Daoy (cell line): ENCODE measurements around the gene NMT1. TPM values are rescaled to one million over a fixed set of nuclear protein-coding genes. Genes with fewer than 3 reads are reported as not detected.

Experiments used
- DNase-seq: peaks from one replicate; pipeline ENCODE4 v3.0.0-alpha.2; 2015; ENCODE audit warnings: low read depth
- total RNA-seq: library from RNA; depleted of rRNA; stranded (reverse); fragments of >200 nt; shearing (Covaris generic); gene quantifications from 2 replicates; pipeline ENCODE4 v1.2.3, GENCODE V29; 2014; rRNA removed

The NMT1 gene
- 112 and 640 TPM in 2 replicates for total RNA-seq

DNA sequence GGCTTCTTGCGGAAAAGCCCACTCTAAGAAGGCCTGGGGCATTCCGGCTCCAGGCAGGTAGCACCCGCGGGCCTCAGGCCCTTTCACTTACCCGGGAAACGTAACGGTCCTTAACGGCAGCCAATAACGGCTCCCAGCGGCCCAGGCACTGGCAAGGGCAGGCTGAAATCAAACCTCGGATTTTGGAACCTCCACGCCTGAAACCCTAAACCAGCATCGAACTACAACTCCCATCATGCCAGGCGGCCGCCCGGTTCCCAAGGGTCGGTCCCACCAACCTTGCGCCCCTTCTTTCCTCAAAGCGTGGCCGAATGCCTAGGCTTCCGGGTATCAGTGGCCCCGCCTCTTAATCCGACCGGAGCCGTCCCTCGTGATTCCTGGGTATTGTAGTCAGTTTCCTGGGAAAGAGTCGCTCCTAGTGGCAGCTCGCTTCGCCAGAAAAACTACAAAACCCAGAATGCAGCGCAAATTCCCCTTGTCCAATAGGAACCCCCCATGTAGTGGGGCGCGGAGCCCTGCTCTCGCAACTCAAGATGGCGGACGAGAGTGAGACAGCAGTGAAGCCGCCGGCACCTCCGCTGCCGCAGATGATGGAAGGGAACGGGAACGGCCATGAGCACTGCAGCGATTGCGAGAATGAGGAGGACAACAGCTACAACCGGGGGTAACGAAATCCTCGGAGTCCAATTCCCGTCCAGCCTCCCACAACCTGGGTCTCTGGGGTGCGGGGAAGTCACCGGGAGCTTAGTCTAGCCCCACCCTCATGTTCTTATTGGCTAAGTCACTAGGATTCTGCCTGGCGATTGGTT, at the start of gene NMT1:
TSS of gene NMT1 (plus strand) at position 521 of the 809 bp plus-strand sequence. CDS start at position 534, 13 bp downstream.
- peak; percentile 99 for DNase-seq

DNA sequence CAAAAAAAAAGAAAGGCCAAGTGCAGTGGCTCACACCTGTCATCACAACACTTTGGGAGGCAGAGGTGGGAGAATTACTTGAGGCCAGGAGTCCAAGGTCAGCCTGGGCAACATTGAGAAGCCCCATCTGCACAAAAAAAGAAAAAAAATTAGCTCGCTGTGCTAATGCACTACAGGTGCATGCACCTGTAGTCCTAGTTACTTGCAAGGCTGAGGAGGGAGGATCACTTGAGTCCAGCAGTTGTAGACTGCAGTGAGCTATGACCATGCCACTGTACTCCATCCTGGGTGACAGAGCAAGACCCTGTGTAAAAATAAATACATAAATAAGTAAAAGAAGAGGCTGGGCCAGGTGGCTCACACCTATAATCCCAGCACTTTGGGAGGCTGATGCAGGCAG, 49.4 kb upstream of the NMT1 start:
- no peak for DNase-seq

DNA sequence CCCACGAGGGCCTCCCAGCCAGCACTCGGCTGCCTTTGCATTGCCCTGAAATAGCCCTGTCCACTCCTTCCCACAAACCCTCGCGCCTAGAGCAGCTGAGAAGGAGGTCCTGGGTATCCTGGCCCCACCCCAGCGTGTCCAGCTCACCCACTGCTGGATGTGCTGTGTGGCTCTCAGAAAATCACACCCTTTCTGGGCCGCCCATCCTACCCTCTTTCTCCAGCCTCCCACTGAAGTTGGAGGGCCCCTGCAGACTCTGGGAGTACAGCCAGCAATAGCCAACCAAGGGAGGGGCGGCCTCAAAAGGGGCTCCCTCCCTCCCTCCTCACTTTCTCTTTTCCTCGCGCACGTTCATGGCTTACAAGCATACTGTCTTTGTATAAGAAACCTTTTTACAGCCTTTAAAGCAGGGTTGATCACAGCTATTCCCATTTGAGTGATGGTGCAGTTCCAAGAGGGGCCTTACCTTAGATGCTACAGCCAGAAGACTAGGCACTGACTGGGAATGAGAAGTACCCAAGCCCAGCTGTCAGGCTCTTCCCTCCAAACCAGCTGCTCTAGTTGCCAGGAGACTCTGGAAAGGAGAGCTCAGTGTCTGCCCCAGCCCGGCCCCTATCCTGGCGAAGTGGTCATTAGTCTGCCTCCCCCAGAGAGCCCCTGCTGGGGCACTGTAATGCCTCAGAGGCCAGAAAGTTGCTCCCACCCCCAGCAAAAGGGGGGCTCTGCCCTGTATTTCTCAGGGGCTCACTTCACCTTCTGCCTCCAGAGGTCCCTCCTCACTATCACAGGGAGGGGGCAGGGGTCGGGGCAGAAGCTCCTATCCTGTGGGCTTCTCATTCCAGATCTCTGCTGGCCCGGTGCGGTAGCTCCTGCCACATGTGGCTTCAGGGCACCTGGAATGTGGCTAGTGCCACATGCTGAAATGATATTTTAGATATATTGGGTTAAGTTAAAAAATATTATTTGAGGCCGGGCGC, 47.8 kb upstream of the NMT1 start:
- no peak for DNase-seq

DNA sequence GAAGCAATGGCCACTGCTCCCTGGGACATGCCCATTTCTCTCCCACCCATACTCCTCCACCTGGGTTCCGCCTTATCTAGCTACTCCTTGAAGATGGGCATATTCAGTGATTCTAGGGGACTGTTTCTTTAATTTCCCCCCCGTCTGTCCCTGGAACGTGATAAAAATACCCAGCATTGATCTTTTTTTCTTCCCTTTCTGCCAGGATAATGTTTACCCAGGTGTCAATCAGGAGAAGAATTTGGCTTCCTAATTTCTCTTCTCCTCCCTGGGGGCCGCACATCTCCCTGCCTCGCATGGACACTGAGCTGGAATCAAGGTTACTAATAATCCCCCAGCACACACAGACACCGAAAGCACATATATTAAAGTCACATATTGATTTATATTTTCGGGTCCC, 44.9 kb upstream of the NMT1 start:
- no peak for DNase-seq

DNA sequence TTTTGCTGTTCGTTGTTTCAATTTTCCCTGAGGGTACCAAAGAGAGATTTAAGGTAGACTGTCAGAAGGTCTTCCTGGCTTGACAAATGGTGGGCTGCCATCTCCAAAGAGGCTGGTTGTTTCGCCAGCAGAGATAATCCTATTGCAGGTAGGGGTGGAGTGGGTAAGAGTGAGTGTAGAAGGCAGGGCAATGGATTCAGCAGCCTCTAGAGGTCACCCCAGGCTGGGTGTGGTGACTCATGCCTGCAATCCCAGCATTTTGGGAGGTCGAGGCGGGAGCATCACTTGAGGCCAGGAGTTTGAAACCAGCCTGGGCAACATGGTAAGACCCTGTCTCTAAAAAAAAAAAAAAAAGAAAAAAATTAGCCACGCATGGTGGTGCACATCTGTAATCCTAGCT, 44.3 kb upstream of the NMT1 start:
- peak; percentile 48 for DNase-seq

DNA sequence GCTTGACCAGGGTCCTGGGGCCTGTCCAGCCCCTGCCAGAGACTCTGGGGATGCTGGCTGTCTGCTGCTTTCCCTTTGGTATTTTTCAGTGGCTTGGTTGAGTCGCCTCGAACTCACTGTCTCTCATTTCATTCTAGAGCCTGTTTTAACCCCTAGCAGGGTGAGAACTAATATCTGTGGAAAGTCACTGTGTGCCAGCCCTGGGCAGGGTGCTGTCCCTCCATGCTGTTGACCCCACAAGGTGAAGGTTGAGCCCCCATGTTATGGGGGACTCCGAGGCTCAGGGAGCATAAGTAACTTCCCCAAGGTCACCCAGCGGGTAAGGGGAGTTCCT, 42.6 kb upstream of the NMT1 start:
- DNase-seq: no peak

DNA sequence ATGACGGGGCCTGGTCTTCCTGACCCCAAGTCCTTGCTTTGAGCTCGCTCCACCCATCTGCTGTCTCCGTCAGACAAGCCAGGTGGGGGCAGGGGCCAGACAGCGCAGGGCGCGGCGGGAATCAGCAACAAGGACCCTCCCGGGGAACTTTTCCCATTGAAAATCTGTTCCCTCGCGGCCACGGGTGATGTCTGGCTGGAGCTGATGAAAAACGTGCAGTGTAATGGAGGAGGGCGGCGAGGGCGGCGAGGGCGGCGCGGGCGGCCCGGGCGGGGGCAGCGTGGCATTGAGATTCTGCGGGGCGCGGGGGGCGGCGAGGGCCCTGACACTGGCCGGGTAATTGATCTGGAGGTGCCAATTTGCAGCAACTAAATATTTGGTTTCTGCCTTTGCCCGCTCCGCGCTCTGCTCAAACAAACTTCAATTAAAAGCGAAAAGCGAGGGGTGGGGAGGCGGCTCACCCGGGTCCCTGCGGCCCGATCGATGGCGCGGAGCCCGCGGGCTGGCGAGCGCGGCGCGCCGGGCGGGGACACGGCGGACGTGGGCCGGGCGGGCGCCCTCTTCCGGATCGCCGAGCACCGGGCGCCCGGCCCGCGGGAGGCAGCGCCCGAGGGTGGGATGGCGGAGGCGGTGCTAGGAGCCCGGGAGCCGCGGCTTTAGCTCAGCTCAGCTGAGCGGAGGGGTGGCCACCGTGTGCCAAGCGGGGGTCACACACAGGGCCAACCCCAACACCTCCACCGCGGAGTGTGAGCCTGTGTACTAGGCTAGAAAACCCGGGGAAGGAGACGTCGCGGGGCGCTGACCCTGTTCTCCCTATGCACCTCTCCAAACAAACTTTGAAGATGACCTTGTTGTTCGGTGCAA, 42.0 kb upstream of the NMT1 start:
- DNase-seq: peak; percentile 71

DNA sequence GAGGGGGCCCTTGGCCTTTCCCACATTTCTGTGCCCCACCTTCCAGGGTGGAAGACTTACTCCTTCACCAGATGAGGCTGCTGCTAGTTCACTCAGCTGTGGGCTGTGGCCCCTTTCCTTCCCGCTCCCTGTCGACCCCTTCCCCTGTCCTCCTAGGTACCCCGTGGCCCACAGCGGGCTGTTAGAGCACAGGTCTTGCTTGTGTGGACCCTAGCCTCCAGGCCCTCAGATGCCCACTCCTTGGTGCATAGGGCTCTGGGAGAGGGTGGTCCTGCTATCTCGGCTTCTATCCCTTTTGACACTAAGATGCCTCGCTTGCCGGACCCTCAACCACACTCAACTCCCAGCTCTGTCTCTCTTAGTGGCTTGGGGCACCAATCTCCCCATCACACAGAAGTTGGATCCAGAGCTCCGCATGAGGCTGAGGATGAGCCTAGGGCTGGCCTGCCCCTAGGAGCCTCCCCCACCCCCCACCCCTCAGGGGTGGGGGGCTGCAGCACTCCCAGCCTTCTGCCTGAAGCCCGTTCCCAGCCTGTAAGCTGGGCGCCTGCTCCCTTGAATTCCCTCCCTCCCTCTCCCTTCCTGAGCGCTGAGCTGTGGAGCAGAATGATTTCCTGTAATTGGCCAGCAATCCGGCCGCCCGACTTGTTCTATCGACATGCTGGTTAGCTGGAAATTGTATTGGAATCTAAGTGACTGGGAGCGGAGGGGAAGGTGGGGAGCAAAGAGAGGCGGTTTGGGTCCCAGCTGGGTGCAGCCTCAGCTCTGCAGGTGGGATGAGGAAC, 40.6 kb upstream of the NMT1 start:
- DNase-seq: no peak

DNA sequence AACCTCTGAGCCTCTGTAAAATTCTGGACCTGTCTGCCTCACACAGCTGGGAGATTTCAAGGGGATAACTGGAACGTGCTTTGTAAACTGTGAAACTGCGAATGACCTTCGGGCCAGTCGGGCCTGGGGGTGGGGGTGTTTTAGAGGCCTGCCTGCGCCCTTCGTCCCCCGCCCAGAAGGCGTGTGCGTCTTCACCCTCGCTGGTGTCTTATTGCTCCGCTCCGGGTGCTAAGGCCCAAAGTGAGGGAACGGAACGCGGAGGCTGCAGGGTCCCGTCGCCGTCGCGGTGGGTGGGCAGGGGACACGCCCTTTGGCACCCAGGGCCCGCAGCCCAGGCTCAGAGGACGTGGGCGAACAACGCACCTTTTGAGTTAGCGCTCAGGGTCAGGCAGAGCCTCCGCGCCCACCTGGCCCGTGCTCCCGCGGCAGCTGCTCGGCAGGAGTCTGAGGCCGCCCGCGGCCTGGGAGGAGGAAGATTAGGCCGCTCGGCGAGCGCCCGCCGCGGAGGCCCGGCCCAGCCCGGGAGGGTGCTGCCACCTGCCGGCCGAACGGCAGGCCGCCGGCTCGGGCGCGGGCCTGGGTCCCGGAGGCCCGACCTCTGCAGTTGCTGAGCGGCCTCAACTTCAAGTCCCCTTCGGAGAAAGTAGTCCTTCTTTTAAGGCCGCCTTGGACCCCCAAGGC, 39.4 kb upstream of the NMT1 start:
- peak; percentile 72 for DNase-seq

DNA sequence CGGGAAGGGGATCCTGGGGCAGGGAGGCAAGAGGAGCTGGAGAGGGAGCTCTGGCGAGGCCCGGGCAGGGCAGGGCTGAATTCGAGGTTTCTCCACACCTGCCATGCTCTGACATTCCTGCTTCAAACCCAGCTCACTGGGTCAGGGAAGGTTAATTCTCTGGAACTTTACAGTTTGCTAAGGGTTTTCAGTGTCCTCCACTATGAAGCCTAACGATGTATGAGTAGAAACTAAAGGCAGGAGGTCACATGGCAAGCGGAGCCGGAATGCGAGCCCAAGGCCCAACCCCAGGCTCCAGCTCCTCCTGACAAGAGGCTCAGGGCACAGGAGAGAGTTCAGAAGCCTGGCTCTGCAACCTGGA, 38.8 kb upstream of the NMT1 start:
- DNase-seq: no peak

DNA sequence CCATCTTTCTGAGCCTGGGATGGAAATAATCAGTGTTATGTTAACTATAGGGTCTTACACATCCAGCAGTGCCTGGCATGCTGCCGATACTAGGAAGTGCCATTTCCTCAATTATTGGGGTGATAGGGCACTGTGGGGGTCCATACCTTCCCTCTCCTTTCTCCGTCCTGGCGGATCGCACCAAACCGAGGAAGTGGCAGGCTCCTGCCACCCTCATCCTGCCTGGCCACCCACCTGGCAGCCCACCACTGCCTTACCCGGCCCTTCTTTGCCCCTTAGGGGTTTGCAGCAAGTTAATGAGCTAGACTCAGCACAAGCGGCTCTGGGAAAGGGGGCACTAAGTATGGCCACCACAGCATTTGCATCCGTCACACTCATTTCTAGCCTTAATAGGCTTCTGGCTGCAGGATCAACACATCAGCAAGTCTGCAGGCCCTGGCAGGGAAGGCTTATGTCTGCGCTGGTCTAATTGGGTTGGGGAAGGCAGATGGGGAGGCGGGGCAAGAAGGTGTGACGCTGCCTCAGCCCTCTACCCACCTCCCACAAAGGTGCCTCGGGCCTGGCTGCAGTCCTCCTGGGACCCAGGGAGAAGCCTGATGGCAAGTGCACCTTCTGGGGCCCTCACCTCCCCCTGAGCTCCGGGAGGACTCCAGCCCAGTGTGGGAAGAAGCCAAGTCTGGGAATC, 38.3 kb upstream of the NMT1 start:
- no peak for DNase-seq

DNA sequence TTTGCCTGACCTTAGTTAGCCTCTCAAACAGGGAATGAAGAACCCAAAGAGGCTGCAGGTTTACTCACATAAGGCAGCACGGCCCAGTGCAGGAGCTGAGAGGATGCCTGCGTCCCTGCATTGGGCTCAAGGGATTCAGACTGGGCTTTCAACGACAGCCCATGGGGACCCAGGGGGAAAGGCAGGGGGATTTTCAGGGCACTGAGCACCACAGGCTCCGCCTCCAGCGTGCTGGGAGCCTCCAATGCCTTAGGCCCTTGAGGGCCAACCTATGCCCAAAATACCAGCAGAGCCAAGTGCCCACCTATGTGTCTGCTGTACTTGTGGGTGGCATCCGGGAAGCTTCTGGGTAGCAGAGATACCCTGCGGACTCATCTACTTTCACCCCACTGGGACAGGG, 32.0 kb upstream of the NMT1 start:
- no peak for DNase-seq

DNA sequence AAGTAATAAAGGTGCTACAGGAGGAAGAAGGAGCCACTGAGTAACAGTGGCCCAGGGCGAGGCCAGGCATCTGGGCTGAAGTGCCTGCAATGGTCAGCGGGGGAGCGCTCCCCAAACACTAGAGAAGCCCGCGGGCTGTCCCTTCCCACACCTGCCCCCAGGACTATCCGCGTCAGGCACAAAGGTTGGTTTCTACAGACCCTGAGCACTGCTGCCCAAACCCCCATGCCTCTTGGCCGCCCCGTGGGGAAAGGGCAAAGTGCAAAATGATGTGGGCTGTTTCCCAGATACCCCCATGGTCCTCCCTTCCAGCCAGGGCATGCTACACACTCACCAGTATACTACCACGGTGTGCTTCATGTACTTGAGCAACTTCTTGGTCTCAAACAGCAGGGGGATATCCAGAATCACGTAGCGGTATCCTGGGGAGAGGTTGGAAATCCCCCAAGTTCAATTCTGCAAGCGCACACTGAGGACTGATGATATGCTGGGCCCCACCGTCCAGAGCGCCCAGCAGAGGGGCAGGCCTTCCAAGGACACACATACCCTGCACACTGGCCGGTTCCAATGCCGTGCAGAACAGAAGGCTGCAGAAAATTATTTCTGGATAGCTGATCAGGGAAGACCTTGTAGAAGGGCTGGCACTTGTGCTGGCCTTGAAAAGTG, 31.2 kb upstream of the NMT1 start:
- DNase-seq: no peak

DNA sequence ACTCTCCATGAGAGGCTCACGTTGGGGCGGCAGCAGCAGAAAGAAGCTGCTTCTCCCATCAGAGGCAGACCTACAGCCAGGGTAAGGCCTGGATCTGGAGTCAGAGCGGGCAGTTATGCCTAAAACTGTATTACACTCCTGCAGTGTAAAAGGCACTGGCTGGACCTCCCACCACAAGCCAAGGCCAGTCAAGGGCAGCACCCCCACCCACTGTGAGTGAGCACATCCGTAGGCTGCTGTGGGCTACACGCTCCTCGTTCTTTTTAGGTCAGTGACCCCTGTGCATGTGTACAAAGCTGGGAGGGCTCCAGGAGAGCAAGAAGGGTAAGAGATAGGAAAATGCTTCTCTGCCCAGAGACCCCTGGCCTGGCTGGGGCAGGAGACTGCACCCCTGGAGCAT, 30.4 kb upstream of the NMT1 start:
- no peak for DNase-seq

DNA sequence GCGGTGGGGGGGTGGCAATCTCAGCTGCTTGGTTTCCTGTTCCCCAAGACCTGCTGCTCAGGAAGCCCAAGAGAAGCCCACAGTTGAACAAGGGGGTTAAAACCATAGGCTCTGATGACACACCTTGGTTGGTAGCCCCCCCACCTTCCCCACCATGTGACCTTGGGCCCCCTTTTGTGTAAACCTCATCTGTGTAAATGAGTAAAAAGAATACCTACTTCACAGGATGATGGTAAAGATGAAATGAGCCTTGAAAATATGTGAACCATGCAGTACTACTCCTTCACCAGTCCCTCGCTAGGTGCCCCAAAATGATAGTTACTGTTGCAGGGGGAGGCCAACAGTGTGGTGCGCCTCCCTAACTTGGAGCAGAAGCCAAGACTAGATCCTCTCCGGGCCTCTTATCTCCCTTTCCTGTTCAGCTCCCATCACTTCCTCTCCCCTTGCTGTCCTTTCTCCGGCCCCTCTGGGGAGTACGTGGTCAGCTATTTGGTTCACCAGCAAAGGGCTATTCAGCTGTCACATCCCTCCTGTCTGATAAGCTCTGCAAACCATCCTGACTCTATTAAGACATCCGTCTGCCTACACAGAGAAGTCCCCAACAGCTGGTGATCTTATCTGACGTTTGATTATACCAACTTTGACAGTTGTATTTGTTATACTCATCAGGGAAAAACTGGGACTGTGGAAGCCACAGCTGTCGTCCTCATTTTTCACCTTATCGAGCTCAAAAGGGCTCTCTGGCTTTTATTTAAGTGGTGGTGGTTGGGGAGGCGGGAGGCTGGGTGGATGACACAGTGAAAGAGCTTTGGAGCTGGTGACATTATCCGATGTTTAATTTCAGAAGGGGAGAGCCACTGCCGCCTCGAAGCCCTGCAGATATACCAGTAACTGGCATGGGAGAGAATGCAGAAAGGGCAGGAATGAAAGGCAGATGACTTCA, 29.6 kb upstream of the NMT1 start:
- DNase-seq: no peak

DNA sequence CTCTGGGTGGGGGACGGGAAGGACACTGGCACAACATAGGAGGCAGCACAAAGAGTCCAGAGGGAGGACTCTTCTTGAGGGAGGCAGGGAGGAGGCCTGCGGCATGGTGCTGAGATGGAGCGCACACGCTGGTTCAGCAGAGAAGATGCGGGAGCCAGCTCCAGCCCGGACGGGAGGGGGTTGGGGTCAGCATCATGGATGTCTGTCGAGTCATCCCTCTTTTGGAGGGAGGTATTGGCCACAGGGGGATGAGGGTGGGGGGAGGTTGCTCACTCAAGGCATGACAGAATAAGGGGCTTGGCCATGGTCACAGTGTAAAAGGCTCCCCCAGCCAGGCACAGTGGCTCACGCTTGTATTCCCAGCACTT, 29.0 kb upstream of the NMT1 start:
- DNase-seq: no peak

DNA sequence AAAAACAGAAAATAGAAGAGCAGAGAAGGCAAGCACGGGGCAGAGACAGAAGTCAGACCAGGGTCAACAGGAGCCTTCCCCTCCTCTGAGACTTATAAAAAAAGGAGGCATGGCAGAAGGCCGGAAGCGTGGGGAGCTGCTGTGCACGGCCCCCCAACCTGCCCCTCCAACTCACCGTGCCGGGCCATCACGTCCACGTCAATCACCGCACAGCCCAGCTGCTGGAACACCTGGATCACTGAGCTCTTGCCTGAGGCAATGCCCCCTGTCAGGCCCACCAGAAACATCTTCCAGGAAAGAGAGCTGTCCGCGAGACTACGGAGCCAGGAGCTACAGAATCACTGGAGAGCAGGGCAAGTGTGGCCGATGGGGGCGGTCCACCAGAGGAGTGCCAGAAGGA, 26.5 kb upstream of the NMT1 start:
- no peak for DNase-seq

DNA sequence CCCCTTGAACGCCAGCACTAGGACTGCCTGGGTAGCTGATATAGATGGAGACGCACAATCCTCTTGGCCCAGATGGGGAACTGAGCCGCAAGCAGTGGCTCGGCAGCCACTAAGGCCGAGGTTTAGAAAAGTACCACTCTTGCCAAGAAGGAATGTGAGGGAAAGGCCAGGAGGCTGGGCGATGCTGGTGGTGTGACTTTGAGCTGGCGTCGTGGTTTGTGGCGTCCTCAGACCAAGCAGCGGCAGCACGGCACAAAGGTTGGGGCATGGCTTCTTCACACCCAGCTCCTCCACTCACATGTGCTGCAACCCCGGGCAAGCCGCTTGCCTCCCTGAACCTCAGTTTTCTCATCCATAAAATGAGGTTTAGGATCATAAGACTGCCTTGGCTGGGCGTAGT, 25.3 kb upstream of the NMT1 start:
- DNase-seq: no peak
